Pancreas (tissue), 10 donors: ENCODE results near the gene SNTG2. TPM values are rescaled to one million over a fixed set of nuclear protein-coding genes. Genes with fewer than 3 reads are reported as not detected.

ENCODE experiments used
- ATAC-seq, 4 donors: fragments of 200-7000 bp; cut with Tn5 transposase; one replicate each; pipeline versions ENCODE4 v1.8.0 to v1.9.1; 2020; ENCODE audit warnings: mild to moderate bottlenecking in 4 of 4, moderate library complexity in 4 of 4
- DNase-seq, 6 donors: peaks; one replicate each; pipeline ENCODE4 v3.0.0-alpha.2; 2020
- FAIRE-seq: peaks from 2 replicates; lab custom pipeline; 2012; peaks lifted over from hg19 to GRCh38; lab: Jason Lieb, UNC
- H3K27ac ChIP-seq, 4 donors: fragments of 200-600 bp; sonication (generic); 1 replicate in 3 of 4; 2 replicates in 1 of 4; pipeline versions ENCODE4 v1.5.0 to v1.8.0; 2020
- H3K27me3 ChIP-seq, 4 donors: fragments of 200-600 bp; one replicate each; pipeline ENCODE4 v1.8.0; 2021
- H3K36me3 ChIP-seq, 3 donors: fragments of 200-600 bp; sonication (generic) in 1 of 3; one replicate each; pipeline versions ENCODE4 v1.5.0 to v1.8.0; 2020 to 2021
- H3K4me1 ChIP-seq, 3 donors: fragments of 200-600 bp; one replicate each; pipeline ENCODE4 v1.8.0; 2021
- H3K4me3 ChIP-seq, 4 donors: fragments of 200-600 bp; sonication (generic) in 2 of 4; one replicate each; pipeline versions ENCODE4 v1.5.0 to v1.8.0; 2020 to 2021
- H3K9me3 ChIP-seq, 4 donors: fragments of 200-600 bp; one replicate each; pipeline ENCODE4 v1.8.0; 2021
- CTCF ChIP-seq, 4 donors: fragments of 200-600 bp; sonication (generic) in 3 of 4; IDR thresholded peaks; one replicate each; pipeline versions ENCODE4 v1.5.0 to v1.8.0; 2021; ENCODE audit warnings: antibody characterized with exemption in 4 of 4
- WGBS, 2 donors: extraction: QIAGEN DNeasy Blood & Tissue Kit; methylation state at CpG; one replicate each; pipeline ENCODE4 v1.1.7; 2013; 5-methylcytosine and 5-hydroxymethylcytosine counted together
- intact Hi-C, 3 donors: fragments of 100-400 bp; cut with DNase I; formaldehyde crosslinking; loops; one replicate each; pipeline versions ENCODE4 v1.11.1 to v1.14.2; 2022
- polyA plus RNA-seq, 2 donors: library from polyadenylated mRNA; stranded (reverse); fragments of 200-250 nt; gene quantifications; one replicate each; pipeline ENCODE4 v1.2.3, GENCODE V29; 2013
- total RNA-seq, 6 donors: library from RNA; stranded (reverse); fragmentation: NEBNext Ultra II Directional in 4 of 6; extraction: Animal tissue kit (Norgen Biotek cat#: 25700) in 4 of 6; gene quantifications; one replicate each; pipeline versions ENCODE4 v1.2.1 to v1.2.4, GENCODE V29; 2021 to 2023
- donor health status: healthy with polysubstance abuse.
- donor health status: DM: no; HTN: no; CAD: no; lungs with moderate emphysema.
- donor health status: DM: no; HTN: no; CAD: no.
- donor health status: control.
- donor health status: control.
- donor health status: Bipolar disorder and iron deficiency.
- donor health status: DM: yes; HTN: yes; CAD: no.
- donor health status: DM: no; HTN: no; CAD: no.
- donor health status: DM: no; HTN: no; CAD: no.
- donor health status: DM: yes; HTN: yes; CAD: no.

The SNTG2 gene
- total and polyA plus RNA-seq, 8 donors = 1.4 to 19.2 (median 4.6) TPM

GRCh38 chr2:954687-955000, 4.0 kb downstream of the SNTG2 start:
- Histone ChIP-seq H3K9me3 (no peaks in the 10 kb centered on the region), H3K27me3 (no peaks in the 10 kb centered on the region), H3K4me3 (no peak overlapping the region), H3K36me3 (no peaks in the 10 kb centered on the region), H3K27ac (no peak overlapping the region), H3K4me1 (peaks cover 0 to 4% (median 0%) of the 10 kb centered on the region in 3 donors)
- ATAC-seq (no peak), DNase-seq (no peak), FAIRE-seq (no peak)
- TF ChIP-seq CTCF (IDR thresholded peaks at IDR 0.05) = no peak
- WGBS, 2 donors = 28 to 39% methylated on average over 1 of the region's 1 CpG
- intact Hi-C loops = loop anchor here in 1 of 3 donors (10.0 kb wide), 1 partner anchor 590 kb away; no protein-coding TSS in a partner anchor

- FAIRE-seq (no peak), DNase-seq (no peak), ATAC-seq (no peak)
- H3K27me3 ChIP-seq = no peaks in the 10 kb centered on the region
- WGBS, 2 donors = 60 to 67% methylated on average over 29 to 31 of the region's 33 CpGs
- no peak overlapping the region for H3K27ac ChIP-seq
- H3K4me3 ChIP-seq = no peak overlapping the region
- no peak for TF ChIP-seq CTCF (IDR thresholded peaks at IDR 0.05)
- no peaks in the 10 kb centered on the region for H3K9me3 ChIP-seq
- no peaks in the 10 kb centered on the region for H3K36me3 ChIP-seq
- H3K4me1 ChIP-seq = peaks cover 0 to 4% (median 0%) of the 10 kb centered on the region in 3 donors
- intact Hi-C loops = loop anchor here in 1 of 3 donors (10.0 kb wide), 1 partner anchor 589 kb away; no protein-coding TSS in a partner anchor
Observed at GRCh38 chr2:955829-956731, 5.4 kb downstream of the SNTG2 start.

GRCh38 chr2:959457-959856, 8.8 kb downstream of the SNTG2 start:
- 79 to 80% methylated on average over 10 of the region's 10 CpGs for WGBS, 2 donors
- intact Hi-C loops = loop anchor here in 1 of 3 donors (10.0 kb wide), 1 partner anchor 585 kb away; no protein-coding TSS in a partner anchor
- Histone ChIP-seq H3K27me3 (no peaks in the 10 kb centered on the region), H3K36me3 (no peaks in the 10 kb centered on the region), H3K27ac (no peak overlapping the region), H3K9me3 (no peaks in the 10 kb centered on the region), H3K4me1 (no peaks in the 10 kb centered on the region), H3K4me3 (no peak overlapping the region)
- FAIRE-seq (no peak), ATAC-seq (no peak), DNase-seq (no peak)
- TF ChIP-seq CTCF (IDR thresholded peaks at IDR 0.05) = no peak

- FAIRE-seq = no peak
- peak in 1 of 4 donors; percentile 20 for ATAC-seq
- Histone ChIP-seq H3K4me1 (no peaks in the 10 kb centered on the region), H3K9me3 (no peaks in the 10 kb centered on the region), H3K4me3 (no peak overlapping the region), H3K36me3 (no peaks in the 10 kb centered on the region), H3K27ac (no peak overlapping the region), H3K27me3 (no peaks in the 10 kb centered on the region)
- 71 to 76% methylated on average over 14 of the region's 14 CpGs for WGBS, 2 donors
- no peak for TF ChIP-seq CTCF (IDR thresholded peaks at IDR 0.05)
- no peak for DNase-seq
- intact Hi-C loops = no loop called here
Observed at GRCh38 chr2:960061-960736, 9.6 kb downstream of the SNTG2 start.
